NCI-H226 (cell line): ENCODE results near the gene TCL1B.
"Not testable (repeated sequence)": the region's sequence is repeated elsewhere in the genome, so short reads cannot be mapped to it uniquely, and the experiment has no call there.

Experiments used
- DNase-seq: peaks from one replicate; pipeline ENCODE4 v3.0.0-alpha.2; 2015

TCL1B gene

DNA sequence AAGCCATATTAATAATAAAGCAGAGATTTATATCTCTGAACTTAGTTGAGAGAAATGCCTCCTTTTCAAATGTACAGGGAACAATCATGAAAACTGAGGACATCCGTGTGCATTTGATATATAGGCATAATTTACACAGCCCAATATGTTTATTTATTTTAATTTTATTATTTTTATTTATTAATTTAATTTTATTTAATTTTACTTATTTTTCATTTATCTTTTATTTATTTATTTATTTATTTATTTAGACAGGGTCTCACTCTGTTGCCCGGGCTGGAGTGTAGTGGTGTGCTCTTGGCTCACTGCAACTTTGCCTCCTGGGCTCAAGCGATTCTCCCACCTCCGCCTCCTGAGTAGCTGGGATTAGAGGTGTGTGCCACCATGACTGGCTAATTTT is 19.3 kb downstream of the TCL1B start:
- DNase-seq: no peak

DNA sequence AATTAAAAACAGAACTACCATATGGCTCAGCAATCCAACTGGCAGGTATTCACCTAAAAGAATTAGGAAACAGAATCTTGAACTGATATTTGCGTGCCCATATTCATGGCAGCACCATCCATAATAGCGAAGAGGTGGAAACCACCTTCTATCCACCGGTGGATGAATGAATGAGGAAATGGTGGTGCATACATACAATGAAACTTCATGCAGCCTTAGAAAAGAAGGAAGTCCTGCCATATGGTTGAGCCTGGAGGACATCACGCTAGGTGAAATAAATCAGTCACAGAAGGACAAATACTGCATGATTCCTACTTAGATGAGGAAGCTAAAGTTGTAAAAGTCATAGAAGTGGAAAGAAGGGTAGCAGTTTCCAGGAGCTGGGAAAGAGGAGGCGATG is 21.1 kb downstream of the TCL1B start:
- no peak for DNase-seq

DNA sequence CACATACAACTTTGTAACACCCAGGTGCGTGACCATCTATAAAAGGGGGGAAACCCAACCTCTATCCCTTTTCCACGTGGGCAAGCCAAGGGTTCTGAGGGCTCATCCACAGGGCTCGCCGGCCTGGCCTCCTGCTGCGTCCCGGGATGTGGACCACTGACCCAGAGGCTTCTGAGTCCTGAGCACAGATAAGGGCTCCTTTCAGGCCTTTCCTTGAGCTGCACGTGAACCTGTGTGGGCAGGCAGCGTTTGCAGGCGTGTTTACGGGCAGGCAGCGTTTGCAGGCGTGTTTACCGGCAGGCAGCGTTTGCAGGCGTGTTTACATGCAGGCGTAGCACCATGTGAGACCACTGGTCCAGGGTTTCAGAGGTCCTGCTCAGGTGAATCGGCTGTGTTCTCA is 23.9 kb downstream of the TCL1B start:
- DNase-seq: no peak

- DNase-seq: no peak
Measured at GRCh38 chr14:95711476-95712176, 25.4 kb downstream of the TCL1B start.

DNA sequence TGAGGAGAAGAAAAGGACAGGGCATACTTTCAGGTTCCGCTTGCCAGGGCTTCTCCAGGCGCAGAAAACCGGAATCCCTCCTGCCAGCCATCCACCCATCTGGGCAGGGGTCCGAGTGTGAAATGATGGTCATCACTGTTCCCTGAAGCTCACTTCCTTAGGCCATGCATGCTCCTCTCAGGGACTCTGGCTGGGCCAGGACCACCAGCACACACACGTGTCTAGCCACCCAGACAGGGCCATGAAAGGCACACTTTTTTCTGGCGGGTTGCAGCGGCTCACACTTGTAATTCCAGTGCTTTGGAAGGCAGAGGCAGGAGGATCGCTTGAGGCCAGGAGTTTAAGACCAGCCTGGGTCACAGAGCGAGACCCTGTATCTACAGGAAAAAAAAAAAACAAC is 26.2 kb downstream of the TCL1B start:
- DNase-seq: no peak

DNA sequence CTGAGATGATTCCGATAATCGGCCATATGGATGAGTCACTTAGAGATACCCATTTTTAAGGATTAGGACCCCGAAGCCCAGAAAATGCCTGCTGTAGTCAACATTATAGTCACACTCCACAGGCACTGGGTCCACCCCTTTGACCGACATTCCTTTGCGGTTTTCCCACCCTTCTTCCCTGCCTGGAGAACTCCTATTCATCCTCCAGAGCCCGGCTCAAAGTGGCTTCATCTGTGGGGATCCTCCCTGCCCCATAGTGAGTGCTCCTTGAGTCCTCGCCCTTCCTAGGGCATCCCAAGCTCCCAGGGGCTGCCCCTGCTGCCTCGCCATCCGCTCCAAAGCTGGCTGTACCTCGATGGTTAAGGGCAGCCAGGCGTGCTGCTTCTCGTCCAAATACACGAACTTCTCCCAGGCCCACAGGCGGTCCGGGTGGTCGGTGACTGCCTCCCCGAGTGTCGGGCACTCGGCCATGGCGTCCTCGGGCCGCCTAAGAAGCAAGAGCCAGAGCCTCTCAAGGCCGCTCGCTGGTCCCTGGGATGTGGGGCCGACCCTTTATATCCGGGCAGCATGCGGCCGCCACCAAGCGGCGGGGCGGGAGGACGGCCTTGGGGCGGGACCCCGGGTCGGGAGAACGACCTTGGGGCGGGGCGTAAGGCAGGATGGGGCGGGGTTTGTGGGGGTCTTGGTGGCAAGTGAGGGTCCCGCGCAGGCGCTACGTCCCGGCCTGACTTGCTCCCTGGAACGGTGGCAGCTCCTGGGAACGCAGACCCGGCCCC is 27.6 kb downstream of the TCL1B start, which contains the start of gene TCL1A:
TCL1A (minus strand) TSS at position 530 of the 776 bp plus-strand sequence; CDS start at position 471, 59 bp downstream.
- no peak for DNase-seq

DNA sequence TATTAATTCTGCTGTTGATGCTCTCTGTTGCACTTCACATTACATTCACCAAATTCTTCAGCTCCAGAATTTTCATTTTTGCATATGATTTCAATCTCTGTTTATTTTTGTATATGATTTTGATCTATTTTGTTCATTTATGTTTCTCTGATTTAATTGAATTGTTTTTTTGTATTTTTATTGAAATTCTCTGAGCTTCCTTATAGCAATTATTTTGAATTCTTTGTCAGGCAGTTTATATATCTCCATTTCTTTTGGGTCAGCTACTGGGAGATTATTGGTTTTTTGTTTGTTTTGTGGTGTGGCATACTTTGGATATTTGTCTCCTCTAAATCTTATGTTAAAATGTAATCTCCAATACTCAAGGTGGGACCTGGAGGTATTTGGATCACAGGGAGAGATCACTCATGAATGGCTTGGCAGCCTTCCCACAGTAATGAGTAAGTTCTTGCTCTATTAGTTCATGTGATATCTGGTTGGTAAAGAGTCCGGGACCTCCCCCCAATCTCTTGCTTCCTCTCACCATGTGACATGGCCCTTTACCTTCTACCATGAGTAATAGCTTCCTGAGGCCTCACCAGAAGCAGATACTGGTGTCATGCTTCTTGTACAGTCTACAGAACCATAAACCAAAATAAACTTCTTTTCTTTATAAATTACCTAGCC is 36.4 kb downstream of the TCL1B start:
- DNase-seq: no peak

GRCh38 chr14:95725685-95726336 is 39.6 kb downstream of the TCL1B start:
- no peak for DNase-seq

- no peak for DNase-seq
Measured at GRCh38 chr14:95727056-95727700, 41.0 kb downstream of the TCL1B start.

GRCh38 chr14:95729402-95730028 is 43.3 kb downstream of the TCL1B start:
- DNase-seq: not testable (repeated sequence)

DNA sequence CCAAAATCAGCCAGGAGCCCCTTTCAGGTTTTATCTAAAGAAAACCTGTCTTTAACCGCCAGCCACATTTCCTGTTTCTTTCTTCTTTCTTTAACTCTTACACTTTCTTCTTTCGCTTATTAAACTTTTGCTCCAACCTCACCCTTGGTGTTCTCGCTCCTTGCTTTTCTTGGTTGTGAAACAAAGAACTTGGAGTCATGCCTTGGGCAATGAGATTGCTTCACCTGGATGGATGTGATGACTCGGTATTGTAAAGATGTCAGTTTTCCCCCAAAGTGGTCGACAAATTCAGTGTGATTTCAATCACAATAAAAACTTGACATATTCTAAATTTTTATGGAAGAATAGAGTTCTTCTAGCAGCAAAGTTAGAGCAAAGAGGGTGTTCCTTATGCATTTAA is 43.9 kb downstream of the TCL1B start:
- no peak for DNase-seq

DNA sequence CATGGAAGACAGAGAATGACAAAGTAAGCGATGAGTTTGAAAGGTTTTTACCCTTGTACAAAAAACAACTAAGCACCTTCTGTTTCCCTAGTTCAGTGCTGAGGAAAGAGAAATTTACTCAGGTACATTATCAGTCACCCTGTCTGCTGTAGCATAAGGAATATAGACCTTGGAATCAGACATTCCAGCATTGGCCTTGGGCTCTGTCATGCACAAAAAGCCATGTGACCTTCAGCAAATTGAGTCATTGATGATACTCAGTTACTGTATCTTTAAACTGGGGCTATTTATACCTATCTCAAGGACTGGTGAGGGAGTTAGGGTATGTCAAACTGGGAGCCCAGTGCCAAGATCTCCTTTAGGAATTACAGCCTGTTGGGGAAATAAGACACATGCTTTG is 47.0 kb downstream of the TCL1B start:
- DNase-seq: no peak

GRCh38 chr14:95739356-95739755 is 53.1 kb downstream of the TCL1B start:
- DNase-seq: no peak

- DNase-seq: no peak
Measured at GRCh38 chr14:95741038-95741490, 54.8 kb downstream of the TCL1B start.

DNA sequence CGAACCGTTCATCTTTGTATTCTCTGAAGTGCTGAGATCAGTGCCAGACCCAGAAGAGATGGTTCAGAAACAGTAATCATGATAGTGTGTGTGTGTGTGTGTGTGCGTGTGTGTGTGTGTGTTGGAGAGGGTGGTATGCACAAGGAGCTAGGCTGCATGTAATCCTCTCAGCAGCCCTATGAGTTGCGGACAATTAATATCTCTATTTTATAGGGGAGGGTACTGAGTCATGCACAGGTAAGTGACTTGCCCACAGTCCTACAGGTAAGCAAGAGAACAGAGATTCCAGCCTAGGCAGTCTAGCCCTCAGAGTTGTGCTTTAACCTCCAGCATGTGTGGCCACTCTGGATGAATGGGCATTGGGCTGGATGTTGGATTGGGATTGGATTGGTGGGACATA is 55.6 kb downstream of the TCL1B start:
- no peak for DNase-seq
